H1 (cell line): ENCODE results near the gene TLR1. TPM values are rescaled to one million over a fixed set of nuclear protein-coding genes. Genes with fewer than 3 reads are reported as not detected.

Source experiments
- CTCF ChIA-PET: fragments of 300-600 bp; sonication (Branson Sonifier 250); formaldehyde crosslinking; loops from one replicate; lab custom pipeline; 2021; ENCODE audit not compliant: partially characterized antibody; lab: Charles Lee
- POLR2A ChIA-PET: fragments of 300-600 bp; sonication (Branson Sonifier 250); formaldehyde crosslinking; loops from one replicate; lab custom pipeline; 2021; ENCODE audit warnings: inconsistent platforms; ENCODE audit not compliant: partially characterized antibody; lab: Charles Lee
- DNase-seq, 2 experiments: peaks; one replicate each; pipeline versions ENCODE4 v3.0.0 to v3.0.0-alpha.2; 2010 to 2022; ENCODE audit warnings: low spot score in 2 of 2, low read depth in 1 of 2, mixed read lengths in 1 of 2
- FAIRE-seq: peaks from 2 replicates; lab custom pipeline; 2011; peaks lifted over from hg19 to GRCh38; lab: Jason Lieb, UNC
- H2AFZ ChIP-seq: 2 replicates; pipeline ENCODE4 v1.8.1; 2012; ENCODE audit warnings: low read length, inconsistent platforms
- H2AK5ac ChIP-seq: 2 replicates; pipeline ENCODE4 v1.6.1; 2013; ENCODE audit warnings: low read depth, low read length
- H2BK120ac ChIP-seq: replicated peaks from 2 replicates; pipeline ENCODE3; 2013; ENCODE audit warnings: low read depth, low read length, inconsistent platforms
- H2BK12ac ChIP-seq: 2 replicates; pipeline ENCODE4 v1.6.1; 2013; ENCODE audit warnings: low read depth, low read length
- H2BK15ac ChIP-seq: 2 replicates; pipeline ENCODE4 v1.6.1; 2013; ENCODE audit warnings: low read length
- H2BK20ac ChIP-seq: 2 replicates; pipeline ENCODE4 v1.6.1; 2013; ENCODE audit warnings: low read length
- H2BK5ac ChIP-seq: 2 replicates; pipeline ENCODE4 v1.6.1; 2013; ENCODE audit warnings: low read depth, low read length
- H3K14ac ChIP-seq: 2 replicates; pipeline ENCODE4 v1.6.1; 2013; ENCODE audit warnings: inconsistent platforms; ENCODE audit not compliant: insufficient read length
- H3K18ac ChIP-seq: 2 replicates; pipeline ENCODE4 v1.6.1; 2013; ENCODE audit warnings: low read length; ENCODE audit errors: extremely low read depth
- H3K23ac ChIP-seq: 2 replicates; pipeline ENCODE4 v1.6.1; 2013; ENCODE audit warnings: inconsistent platforms; ENCODE audit not compliant: insufficient read length
- H3K23me2 ChIP-seq: 2 replicates; pipeline ENCODE4 v1.6.1; 2013; ENCODE audit warnings: low read depth, low read length
- H3K27ac ChIP-seq: 2 replicates; pipeline ENCODE4 v1.6.1; 2011; ENCODE audit warnings: low read depth, low read length, inconsistent platforms
- H3K27me3 ChIP-seq, 4 experiments: replicated peaks in 1 of 4; 1 replicate in 1 of 4; 2 replicates in 3 of 4; pipeline versions ENCODE4 v1.6.1 to v1.8.1; 2011 to 2013; ENCODE audit warnings: low read length in 3 of 4, mild to moderate bottlenecking in 3 of 4, inconsistent platforms in 2 of 4, mixed read lengths in 2 of 4, moderate library complexity in 1 of 4; ENCODE audit not compliant: control insufficient read depth in 3 of 4, insufficient read depth in 3 of 4; ENCODE audit errors: extremely low read depth in 1 of 4
- H3K36me3 ChIP-seq, 4 experiments: 2 replicates each; pipeline versions ENCODE4 v1.6.1 to v1.8.1; 2011 to 2013; ENCODE audit warnings: mild to moderate bottlenecking in 4 of 4, low read length in 3 of 4, moderate library complexity in 2 of 4, control low read depth in 1 of 4, inconsistent platforms in 1 of 4; ENCODE audit not compliant: insufficient read depth in 4 of 4, control insufficient read depth in 2 of 4
- H3K4ac ChIP-seq: replicated peaks from 2 replicates; pipeline ENCODE3; 2013; ENCODE audit warnings: low read length, low read depth, mixed read lengths, inconsistent platforms; ENCODE audit not compliant: insufficient read length
- H3K4me1 ChIP-seq, 4 experiments: replicated peaks in 1 of 4; 1 replicate in 1 of 4; 2 replicates in 3 of 4; pipeline versions ENCODE4 v1.6.1 to v1.8.1; 2011 to 2013; ENCODE audit warnings: low read length in 3 of 4, inconsistent platforms in 2 of 4, mixed read lengths in 1 of 4; ENCODE audit not compliant: insufficient read depth in 4 of 4, control insufficient read depth in 3 of 4
- H3K4me2 ChIP-seq, 2 experiments: 2 replicates each; pipeline versions ENCODE4 v1.6.1 to v1.8.1; 2011 to 2013; ENCODE audit warnings: low read depth in 2 of 2, low read length in 2 of 2, control low read depth in 1 of 2, inconsistent platforms in 1 of 2, mild to moderate bottlenecking in 1 of 2; ENCODE audit not compliant: insufficient read depth in 1 of 2
- H3K4me3 ChIP-seq, 4 experiments: fragments of 200-600, 300-600 bp in 1 of 4; sonication (generic), shearing (Covaris generic), sonication (Bioruptor Twin) in 1 of 4; 2 replicates each; pipeline versions ENCODE4 v1.5.1 to v1.8.1; 2011 to 2016; ENCODE audit warnings: low read length in 4 of 4, low read depth in 3 of 4, control low read depth in 2 of 4, inconsistent platforms in 2 of 4, mild to moderate bottlenecking in 2 of 4, mixed read lengths in 1 of 4, moderate library complexity in 1 of 4; ENCODE audit not compliant: insufficient read depth in 2 of 4; ENCODE audit errors: extremely low read depth in 1 of 4
- H3K56ac ChIP-seq: replicated peaks from 2 replicates; pipeline ENCODE3; 2013; ENCODE audit warnings: low read depth, mild to moderate bottlenecking, mixed read lengths, low read length, inconsistent platforms; ENCODE audit not compliant: insufficient read length
- H3K79me1 ChIP-seq: 2 replicates; pipeline ENCODE4 v1.6.1; 2013; ENCODE audit warnings: low read depth, low read length, control low read depth
- H3K79me2 ChIP-seq, 2 experiments: 2 replicates each; pipeline versions ENCODE4 v1.6.1 to v1.8.1; 2012 to 2013; ENCODE audit warnings: low read length in 2 of 2, mild to moderate bottlenecking in 2 of 2, inconsistent platforms in 1 of 2; ENCODE audit not compliant: insufficient read depth in 2 of 2, control insufficient read depth in 1 of 2
- H3K9ac ChIP-seq, 4 experiments: replicated peaks in 1 of 4; 1 replicate in 1 of 4; 2 replicates in 3 of 4; pipeline versions ENCODE4 v1.6.1 to v1.8.1; 2011 to 2013; ENCODE audit warnings: low read depth in 3 of 4, low read length in 3 of 4, control low read depth in 2 of 4, mild to moderate bottlenecking in 2 of 4, moderate library complexity in 2 of 4, inconsistent platforms in 1 of 4; ENCODE audit errors: extremely low read depth in 1 of 4
- H3K9me3 ChIP-seq, 2 experiments: 2 replicates each; pipeline versions ENCODE4 v1.6.1 to v1.8.1; 2012 to 2013; ENCODE audit warnings: mild to moderate bottlenecking in 2 of 2, moderate library complexity in 2 of 2, control low read depth in 1 of 2, inconsistent platforms in 1 of 2, low read depth in 1 of 2, low read length in 1 of 2, mixed read lengths in 1 of 2; ENCODE audit not compliant: insufficient read depth in 2 of 2
- H4K20me1 ChIP-seq, 2 experiments: replicated peaks in 1 of 2; 2 replicates each; pipeline versions ENCODE3 to v1.8.1; 2011 to 2013; ENCODE audit warnings: inconsistent platforms in 2 of 2, low read length in 2 of 2, mild to moderate bottlenecking in 1 of 2; ENCODE audit not compliant: insufficient read depth in 2 of 2, control insufficient read depth in 1 of 2
- H4K5ac ChIP-seq: 2 replicates; pipeline ENCODE4 v1.6.1; 2013; ENCODE audit warnings: low read length, low read depth, mixed read lengths, inconsistent platforms; ENCODE audit not compliant: insufficient read length
- H4K8ac ChIP-seq: 2 replicates; pipeline ENCODE4 v1.8.0; 2013; ENCODE audit warnings: mild to moderate bottlenecking, moderate library complexity, low read length, inconsistent platforms; ENCODE audit not compliant: insufficient read depth; ENCODE audit errors: extremely low read depth
- H4K91ac ChIP-seq: replicated peaks from 2 replicates; pipeline ENCODE3; 2013; ENCODE audit warnings: low read length, mixed read lengths, inconsistent platforms; ENCODE audit not compliant: insufficient read length
- RNF2 ChIP-seq: fragments of 200-900, 300-1000 bp; sonication (generic); IDR thresholded peaks from 2 replicates; pipeline ENCODE4 v1.7.1; 2016; ENCODE audit warnings: borderline replicate concordance, low read depth, mild to moderate bottlenecking, antibody characterized with exemption, low read length; ENCODE audit not compliant: poor library complexity, severe bottlenecking; ENCODE audit errors: missing control alignments
- WGBS, 2 experiments: shearing (Covaris generic) in 1 of 2; methylation state at CpG; one replicate each; pipeline versions ENCODE4 v1.1.6 to v1.1.7; 2013 to 2015; ENCODE audit warnings: low lambda C conversion rate in 2 of 2, mixed read lengths in 2 of 2, inconsistent platforms in 1 of 2, low coverage in 1 of 2, missing lambda C conversion rate in 1 of 2; ENCODE audit not compliant: insufficient replicate concordance in 2 of 2, insufficient coverage in 1 of 2, insufficient read length in 1 of 2; ENCODE audit errors: extremely low coverage in 1 of 2, missing lambda C conversion rate in 1 of 2; 5-methylcytosine and 5-hydroxymethylcytosine counted together
- polyA plus RNA-seq, 7 experiments: library from polyadenylated mRNA; depleted of rRNA in 3 of 7; stranded (reverse) in 5 of 7; unstranded in 2 of 7; fragments of >200 nt in 5 of 7; fragments of 200-250 nt in 2 of 7; gene quantifications; 1 replicate in 5 of 7; 2 replicates in 1 of 7; 4 replicates in 1 of 7; pipeline versions ENCODE4 v1.2.1 to v1.2.3, GENCODE V29; 2011 to 2013; ENCODE audit warnings: missing spikeins in 2 of 7, mixed read lengths in 2 of 7
- total RNA-seq: library from RNA; stranded (reverse); fragmentation: NEBNext Ultra II Directional; extraction: Animal tissue kit (Norgen Biotek cat#: 25700); gene quantifications from 2 replicates; pipeline ENCODE4 v1.2.1, GENCODE V29; 2021
- TF ChIP-seq, protein P1 (sequence below): IDR thresholded peaks from 2 replicates; pipeline ENCODE4 v1.6.1; 2012; ENCODE audit warnings: low read length, inconsistent platforms

The TLR1 gene
- total and polyA plus RNA-seq, 2 of the 8 experiments (the other 6 are each of a cell fraction or from before 2014, with no cell fraction given) = not detected

DNA sequence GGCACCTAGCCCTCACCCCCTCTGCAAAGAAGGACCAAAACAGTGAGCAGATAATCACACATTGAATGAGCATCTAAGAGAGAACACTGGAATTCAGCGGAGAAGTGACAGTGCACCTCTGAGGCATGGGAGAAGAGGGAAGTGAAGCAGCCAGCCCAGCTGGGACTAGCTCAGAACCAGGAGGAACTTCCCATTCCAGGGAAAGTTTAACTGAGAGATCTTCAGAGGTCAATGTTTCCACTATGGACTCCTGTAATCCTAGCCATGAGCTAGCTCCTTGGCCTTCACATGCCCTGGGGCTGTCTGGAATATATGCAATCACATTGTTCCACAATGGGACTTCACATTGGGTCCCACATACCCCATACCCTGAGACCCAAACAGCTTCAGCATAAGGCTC is 27.6 kb upstream of the TLR1 start:
- Histone ChIP-seq H3K9me3 (no peaks in the 10 kb centered on the region), H2BK12ac (no peak overlapping the region), H3K27ac (no peak overlapping the region), H2BK5ac (no peak overlapping the region), H4K8ac (no peak overlapping the region), H3K36me3 (no peaks in the 10 kb centered on the region), H3K79me2 (no peaks in the 10 kb centered on the region), H3K27me3 (no peaks in the 10 kb centered on the region), H3K23me2 (no peaks in the 10 kb centered on the region), H2BK15ac (no peak overlapping the region), H4K5ac (no peak overlapping the region), H3K4ac (no peak overlapping the region), H2BK120ac (no peak overlapping the region), H3K9ac (no peak overlapping the region; a peak in 1 of 7 replicates), H3K4me1 (no peaks in the 10 kb centered on the region), H4K20me1 (no peaks in the 10 kb centered on the region), H4K91ac (no peak overlapping the region), H2AK5ac (no peak overlapping the region), H2AFZ (no peak overlapping the region), H3K79me1 (no peaks in the 10 kb centered on the region), H3K56ac (no peak overlapping the region), H3K4me3 (no peak overlapping the region), H3K14ac (no peak overlapping the region), H3K18ac (no peak overlapping the region)
- 89% methylated on average over 1 of the region's 1 CpG; no CpG with 5 or more reads in 1 of the 2 experiments for WGBS, 2 experiments
- no peak for FAIRE-seq
- no peak for DNase-seq
- ChIA-PET CTCF (interaction anchor here (0.8 to 2.8 kb wide), 5 partner anchors 10 to 72 kb away, joined by 4 to 8 read pairs (median 6); partner anchors contain the start of gene TLR10), POLR2A (no interaction called here)
- TF ChIP-seq RNF2 = no peak
- TF ChIP-seq, protein P1, sequence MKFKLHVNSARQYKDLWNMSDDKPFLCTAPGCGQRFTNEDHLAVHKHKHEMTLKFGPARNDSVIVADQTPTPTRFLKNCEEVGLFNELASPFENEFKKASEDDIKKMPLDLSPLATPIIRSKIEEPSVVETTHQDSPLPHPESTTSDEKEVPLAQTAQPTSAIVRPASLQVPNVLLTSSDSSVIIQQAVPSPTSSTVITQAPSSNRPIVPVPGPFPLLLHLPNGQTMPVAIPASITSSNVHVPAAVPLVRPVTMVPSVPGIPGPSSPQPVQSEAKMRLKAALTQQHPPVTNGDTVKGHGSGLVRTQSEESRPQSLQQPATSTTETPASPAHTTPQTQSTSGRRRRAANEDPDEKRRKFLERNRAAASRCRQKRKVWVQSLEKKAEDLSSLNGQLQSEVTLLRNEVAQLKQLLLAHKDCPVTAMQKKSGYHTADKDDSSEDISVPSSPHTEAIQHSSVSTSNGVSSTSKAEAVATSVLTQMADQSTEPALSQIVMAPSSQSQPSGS = no peak
- TF ChIP-seq, all 59 proteins: peak for 0
- Histone ChIP-seq H2BK20ac (no peak overlapping the region), H3K4me2 (no peak overlapping the region), H3K23ac (no peak overlapping the region)
